SU-DHL-6 (cell line): ENCODE data around the gene HHLA2.

Experiments used
- H2AFZ ChIP-seq: fragments of 200-600 bp; sonication (generic); 2 replicates; pipeline ENCODE4 v1.6.1; 2014; ENCODE audit warnings: low read depth, mild to moderate bottlenecking, moderate library complexity, mixed read lengths, antibody characterized with exemption, low read length; ENCODE audit not compliant: severe bottlenecking
- H3F3A ChIP-seq: fragments of 200-600 bp; shearing (Covaris generic); 2 replicates; pipeline ENCODE4 v1.6.0; 2016; ENCODE audit warnings: antibody characterized with exemption, mild to moderate bottlenecking; ENCODE audit not compliant: insufficient read depth
- H3K27ac ChIP-seq: fragments of 200-600 bp; sonication (generic); 2 replicates; pipeline ENCODE4 v1.5.1; 2016; ENCODE audit warnings: low read depth, mild to moderate bottlenecking, low read length, moderate library complexity, mixed read lengths
- H3K27me3 ChIP-seq: fragments of 200-600 bp; sonication (generic), shearing (Covaris generic); 2 replicates; pipeline ENCODE4 v1.6.0; 2014; ENCODE audit warnings: mild to moderate bottlenecking, low read length
- H3K36me3 ChIP-seq: fragments of 200-600 bp; sonication (generic); 2 replicates; pipeline ENCODE4 v1.6.1; 2014; ENCODE audit warnings: mild to moderate bottlenecking, low read length, mixed read lengths
- H3K4me2 ChIP-seq: fragments of 300-600, 200-600 bp; shearing (Covaris generic), sonication (generic); 2 replicates; pipeline ENCODE4 v1.6.0; 2014; ENCODE audit warnings: low read length, low read depth, mild to moderate bottlenecking; ENCODE audit not compliant: poor library complexity, severe bottlenecking
- H3K4me3 ChIP-seq: fragments of 200-600 bp; sonication (generic); 2 replicates; pipeline ENCODE4 v1.5.1; 2014; ENCODE audit warnings: antibody characterized with exemption, low read length, mild to moderate bottlenecking, mixed read lengths; ENCODE audit not compliant: insufficient read depth, poor library complexity, severe bottlenecking
- H3K79me2 ChIP-seq: fragments of 200-600 bp; sonication (generic); 2 replicates; pipeline ENCODE4 v1.6.1; 2014; ENCODE audit warnings: mild to moderate bottlenecking, low read length, moderate library complexity; ENCODE audit not compliant: insufficient read depth
- H3K9ac ChIP-seq: fragments of 200-600 bp; sonication (generic); 2 replicates; pipeline ENCODE4 v1.7.0; 2014; ENCODE audit warnings: mild to moderate bottlenecking, low read length
- H3K9me2 ChIP-seq: fragments of 200-600 bp; sonication (generic); replicated peaks from 2 replicates; pipeline ENCODE4 v1.6.1; 2014; ENCODE audit warnings: low read length; ENCODE audit not compliant: insufficient read depth
- H3K9me3 ChIP-seq: fragments of 200-600 bp; sonication (generic); 2 replicates; pipeline ENCODE4 v1.6.1; 2014; ENCODE audit warnings: low read length, mixed read lengths; ENCODE audit not compliant: insufficient read depth
- H4K20me1 ChIP-seq: fragments of 200-600 bp; sonication (generic); 2 replicates; pipeline ENCODE4 v1.6.1; 2014; ENCODE audit warnings: low read depth, mild to moderate bottlenecking, antibody characterized with exemption, low read length, moderate library complexity, mixed read lengths
- CTCF ChIP-seq: fragments of 200-600 bp; sonication (generic); IDR thresholded peaks from one replicate; pipeline ENCODE4 v1.5.1; 2017; ENCODE audit warnings: antibody characterized with exemption, mild to moderate bottlenecking, low read length, moderate library complexity; ENCODE audit not compliant: insufficient read depth, poor library complexity, severe bottlenecking
- EZH2phosphoT487 ChIP-seq: fragments of 200-600 bp; sonication (generic), shearing (Covaris generic); conservative IDR thresholded peaks from 2 replicates; pipeline ENCODE4 v1.6.1; 2018; ENCODE audit warnings: mild to moderate bottlenecking, antibody characterized with exemption, low read length, moderate library complexity, mixed read lengths

HHLA2 gene

GRCh38 chr3:108352176-108352575, 55.8 kb downstream of the HHLA2 start:
- H3K27ac ChIP-seq = no peak overlapping the region
- H2AFZ ChIP-seq = no peak overlapping the region
- H4K20me1 ChIP-seq = no peaks in the 10 kb centered on the region
- no peaks in the 10 kb centered on the region for H3K36me3 ChIP-seq
- no peaks in the 10 kb centered on the region for H3F3A ChIP-seq
- no peak overlapping the region for H3K9ac ChIP-seq
- no peaks in the 10 kb centered on the region for H3K9me2 ChIP-seq
- H3K27me3 ChIP-seq = no peaks in the 10 kb centered on the region
- no peak overlapping the region for H3K4me3 ChIP-seq
- TF ChIP-seq EZH2phosphoT487 = no peak
- no peak for TF ChIP-seq CTCF
- H3K4me2 ChIP-seq = no peak overlapping the region
- no peaks in the 10 kb centered on the region for H3K9me3 ChIP-seq
- H3K79me2 ChIP-seq = no peaks in the 10 kb centered on the region

- no peak overlapping the region for H3K4me3 ChIP-seq
- H3K27me3 ChIP-seq = no peaks in the 10 kb centered on the region
- H3F3A ChIP-seq = no peaks in the 10 kb centered on the region
- no peak overlapping the region for H3K27ac ChIP-seq
- H3K9me2 ChIP-seq = no peaks in the 10 kb centered on the region
- no peak overlapping the region for H2AFZ ChIP-seq
- H3K36me3 ChIP-seq = no peaks in the 10 kb centered on the region
- TF ChIP-seq CTCF (no peak), EZH2phosphoT487 (no peak)
- no peaks in the 10 kb centered on the region for H3K9me3 ChIP-seq
- no peak overlapping the region for H3K9ac ChIP-seq
- no peak overlapping the region for H3K4me2 ChIP-seq
- H3K79me2 ChIP-seq = no peaks in the 10 kb centered on the region
- H4K20me1 ChIP-seq = no peaks in the 10 kb centered on the region
These were observed 58.2 kb downstream of the HHLA2 start for GRCh38 chr3:108354562-108354961.

GRCh38 chr3:108357042-108357441, 60.7 kb downstream of the HHLA2 start:
- TF ChIP-seq EZH2phosphoT487 (no peak), CTCF (no peak)
- Histone ChIP-seq H4K20me1 (no peaks in the 10 kb centered on the region), H3K4me2 (no peak overlapping the region), H3K9me3 (no peaks in the 10 kb centered on the region), H2AFZ (no peak overlapping the region), H3K4me3 (no peak overlapping the region), H3K27ac (no peak overlapping the region), H3K36me3 (no peaks in the 10 kb centered on the region), H3K79me2 (no peaks in the 10 kb centered on the region), H3F3A (no peaks in the 10 kb centered on the region), H3K9me2 (no peaks in the 10 kb centered on the region), H3K27me3 (no peaks in the 10 kb centered on the region), H3K9ac (no peak overlapping the region)
